ENCODE data around the gene TRMT44.

TRMT44 gene

DNA sequence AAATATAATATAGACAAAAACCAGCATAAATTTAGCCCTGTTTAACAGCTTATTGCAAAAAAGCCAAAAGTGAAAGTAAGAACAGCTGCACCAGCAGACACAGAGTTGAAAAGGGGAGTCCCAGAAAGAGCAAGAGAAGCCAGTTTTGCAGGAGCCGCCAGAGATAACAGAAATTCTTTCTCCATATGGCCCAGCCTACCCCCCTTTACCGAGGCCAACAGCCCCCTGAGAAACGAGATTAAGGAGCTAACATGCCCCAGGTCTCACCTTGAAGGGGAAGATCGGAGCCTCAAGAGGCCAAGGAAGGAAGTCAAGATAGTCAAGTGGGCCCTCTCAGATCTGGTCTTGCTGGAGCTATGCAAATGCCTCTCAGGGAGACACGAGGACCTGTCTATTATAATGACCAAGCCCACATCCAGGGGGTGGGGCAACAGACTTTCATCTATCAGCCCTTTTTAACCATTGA is 4.9 kb upstream of the TRMT44 start:
- peak; percentile 42 for DNase-seq (ENCODE audit: low spot score)

DNA sequence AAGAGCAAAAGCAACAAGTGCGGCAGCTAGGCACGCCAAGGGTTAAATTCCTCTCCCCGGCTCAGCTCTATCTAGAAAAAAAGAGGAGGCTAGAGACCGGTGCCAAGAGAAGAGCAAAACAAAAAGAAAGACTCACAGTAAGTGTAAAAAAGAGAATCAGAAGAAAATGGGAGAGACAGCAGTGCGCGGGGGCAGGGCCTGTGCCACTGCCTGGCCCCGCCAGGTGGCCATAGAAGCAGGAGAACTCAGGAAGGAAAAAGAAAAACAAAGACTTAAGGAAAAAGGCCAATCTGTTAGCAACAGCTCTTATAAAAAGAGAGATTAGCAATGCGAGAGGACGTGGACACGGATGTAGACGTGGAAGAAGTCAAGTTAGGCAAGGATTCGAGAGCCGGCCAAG is 3.3 kb upstream of the TRMT44 start:
- DNase-seq (ENCODE audit: low spot score): no peak

DNA sequence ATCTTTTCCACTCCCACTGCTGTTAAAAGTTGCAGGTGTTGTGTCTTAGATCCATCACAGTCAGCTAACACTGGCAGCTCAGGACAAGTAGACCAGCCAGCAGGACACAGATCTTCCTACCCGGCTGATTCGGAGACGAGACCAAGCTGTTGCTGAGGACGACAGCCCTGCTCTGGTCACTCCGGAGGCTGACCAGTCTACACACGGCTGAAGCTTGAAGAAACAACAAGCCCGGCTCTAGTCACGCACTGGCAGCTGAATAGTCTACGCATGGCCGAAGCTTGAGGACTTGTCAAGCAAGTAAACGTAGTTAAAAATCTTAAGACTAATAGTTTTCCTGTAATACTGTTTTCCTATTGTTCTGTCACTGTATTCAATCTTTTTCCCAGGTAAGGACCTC is 1.8 kb upstream of the TRMT44 start:
- DNase-seq (ENCODE audit: low spot score): no peak

DNA sequence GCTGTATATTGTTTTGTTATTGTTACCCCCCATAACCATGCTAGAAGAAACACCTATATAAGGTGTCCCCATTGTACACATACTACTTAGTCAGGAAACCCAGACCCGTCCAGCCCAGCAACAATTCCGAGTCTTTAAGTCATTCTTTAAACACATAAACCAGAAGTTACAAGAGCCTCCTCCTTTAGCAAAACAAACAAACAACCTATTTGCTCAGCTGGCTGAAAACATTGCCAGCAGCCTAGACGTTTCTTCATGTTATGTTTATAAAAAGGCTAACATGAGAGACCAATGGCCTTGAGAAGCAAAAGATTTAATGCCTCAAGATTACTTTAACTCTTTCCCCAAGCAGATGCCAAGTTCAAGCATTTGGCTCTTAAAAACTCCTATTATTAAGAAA is 1.4 kb upstream of the TRMT44 start:
- no peak for DNase-seq (ENCODE audit: low spot score)

DNA sequence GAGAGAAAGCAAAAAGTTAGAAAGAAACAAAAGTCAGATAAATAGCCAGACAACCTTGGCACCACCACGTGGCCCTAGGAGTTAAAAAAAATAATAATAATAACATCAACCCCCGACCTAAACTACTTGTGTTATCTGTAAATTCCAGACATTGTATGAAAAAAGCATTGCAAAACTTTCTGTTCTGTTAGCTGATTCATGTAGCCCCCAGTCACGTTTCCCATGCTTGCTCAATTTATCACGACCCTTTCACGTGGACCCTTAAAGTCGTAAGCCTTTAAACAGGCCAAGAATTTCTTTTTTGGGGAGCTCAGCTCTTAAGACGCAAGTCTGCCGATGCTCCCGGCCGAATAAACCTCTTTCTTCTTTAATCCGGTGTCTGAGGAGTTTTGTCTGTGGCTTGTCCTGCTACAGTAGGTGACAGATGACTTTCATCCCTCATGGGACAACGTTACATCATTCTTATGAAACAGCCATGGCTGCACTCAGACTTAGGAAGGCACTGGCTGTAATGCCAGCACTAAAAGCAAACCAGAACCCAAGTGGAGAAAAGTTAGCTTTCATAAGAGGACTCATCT is 574 bp upstream of the TRMT44 start:
- DNase-seq (ENCODE audit: low spot score): peak; percentile 50

DNA sequence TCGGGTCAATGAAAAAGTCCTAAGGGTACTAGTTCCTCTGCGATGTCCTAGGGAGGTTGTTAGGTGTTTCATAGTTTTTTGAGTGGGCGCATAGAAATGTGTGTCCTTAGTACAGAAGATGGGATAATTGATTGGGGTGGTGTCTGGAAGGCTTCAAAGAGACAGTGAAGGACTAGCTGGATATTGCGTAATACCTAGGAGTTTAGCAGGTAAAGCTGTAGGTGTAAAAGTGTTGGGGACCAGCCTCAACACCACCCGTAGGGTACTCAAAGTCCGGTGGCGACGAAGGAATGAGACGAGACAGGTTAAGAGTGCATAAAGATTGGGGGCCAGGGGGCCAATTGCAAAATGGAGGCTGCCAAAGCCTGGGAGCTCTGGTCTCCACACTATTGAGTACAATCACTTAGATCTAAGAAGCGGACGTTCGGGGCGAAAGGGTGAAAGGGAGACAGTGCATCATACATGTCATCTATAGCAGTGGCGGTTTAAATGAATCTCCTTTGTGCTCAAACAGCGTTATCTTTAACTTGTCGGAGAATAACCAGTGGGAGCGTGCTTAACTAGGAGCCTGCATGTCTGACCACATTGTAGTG is 1.0 kb downstream of the TRMT44 start:
- no peak for DNase-seq (ENCODE audit: low spot score)

DNA sequence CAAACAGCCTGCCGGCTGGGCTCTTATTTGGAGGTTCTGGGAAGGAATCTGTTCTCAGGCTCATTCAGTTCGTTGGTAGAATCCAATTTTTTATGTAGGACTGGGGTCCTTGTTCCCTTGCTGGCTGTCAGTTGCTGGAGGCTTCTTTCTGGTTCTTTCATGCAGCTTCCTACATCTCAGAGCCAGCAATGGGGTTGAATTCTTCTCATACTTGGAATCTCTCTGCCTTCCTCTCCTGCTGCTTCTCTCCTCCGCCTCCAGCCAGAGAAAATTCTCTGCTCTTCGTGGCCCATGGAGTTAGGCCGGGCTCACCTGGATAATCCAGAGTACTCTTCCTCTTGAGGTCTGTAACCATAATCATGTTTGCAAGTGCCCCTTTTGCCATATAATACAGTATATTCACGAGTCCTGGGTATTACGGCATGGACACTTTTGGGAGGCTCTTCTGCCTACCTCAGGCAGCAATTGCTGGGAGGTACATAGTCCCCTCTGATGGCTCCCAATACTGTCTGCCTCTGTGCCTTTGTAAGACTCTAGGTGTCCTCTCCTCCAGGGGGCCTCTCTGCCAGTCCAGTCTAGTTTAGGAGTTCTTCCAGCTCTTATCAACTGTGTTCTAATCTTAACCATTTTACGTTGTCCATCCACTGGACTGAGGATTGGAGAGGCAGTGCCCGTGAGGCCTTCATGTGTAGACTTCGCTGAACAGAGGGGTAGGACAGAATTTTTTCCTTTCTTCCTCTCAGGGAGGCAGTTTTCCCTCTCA is 2.2 kb downstream of the TRMT44 start:
- DNase-seq (ENCODE audit: low spot score): no peak

DNA sequence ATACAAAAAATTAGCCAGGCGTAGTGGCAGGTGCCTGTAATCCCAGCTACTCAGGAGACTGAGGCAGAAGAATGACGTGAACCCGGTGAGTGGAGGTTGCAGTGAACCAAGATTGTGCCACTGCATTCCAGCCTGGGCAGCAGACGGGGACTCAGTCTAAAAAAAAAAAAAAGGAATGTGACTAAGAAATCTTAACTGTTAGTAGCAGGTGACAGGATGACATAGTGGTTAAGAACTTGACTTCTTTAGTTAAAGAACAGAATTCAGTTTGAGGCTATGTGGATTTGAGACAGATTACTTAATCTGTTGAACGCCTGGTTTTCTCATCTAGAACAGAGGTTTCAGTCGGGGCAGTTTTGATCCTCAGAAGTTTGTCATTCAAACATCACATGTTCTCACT is 3.2 kb downstream of the TRMT44 start:
- no peak for DNase-seq (ENCODE audit: low spot score)

DNA sequence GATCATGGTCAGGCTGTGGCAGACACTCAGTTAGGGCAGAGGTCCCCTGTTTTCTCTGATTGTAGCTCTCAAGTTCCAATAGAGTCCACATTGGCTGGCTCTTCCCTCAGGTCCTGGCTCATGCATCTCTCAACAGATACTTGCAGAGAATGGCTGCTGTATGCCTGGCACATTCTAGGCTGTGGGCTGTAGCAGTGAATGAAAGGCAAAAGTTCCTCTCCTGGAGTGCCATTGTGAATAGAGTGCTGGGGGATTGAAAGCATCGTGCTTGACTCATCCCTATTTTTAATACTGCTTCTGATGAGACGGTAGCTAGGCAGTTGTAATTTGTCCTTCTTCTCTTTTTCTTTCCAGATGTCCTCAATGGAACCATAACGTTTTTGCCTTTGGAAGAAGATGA is 5.5 kb downstream of the TRMT44 start:
- DNase-seq (ENCODE audit: low spot score): no peak

DNA sequence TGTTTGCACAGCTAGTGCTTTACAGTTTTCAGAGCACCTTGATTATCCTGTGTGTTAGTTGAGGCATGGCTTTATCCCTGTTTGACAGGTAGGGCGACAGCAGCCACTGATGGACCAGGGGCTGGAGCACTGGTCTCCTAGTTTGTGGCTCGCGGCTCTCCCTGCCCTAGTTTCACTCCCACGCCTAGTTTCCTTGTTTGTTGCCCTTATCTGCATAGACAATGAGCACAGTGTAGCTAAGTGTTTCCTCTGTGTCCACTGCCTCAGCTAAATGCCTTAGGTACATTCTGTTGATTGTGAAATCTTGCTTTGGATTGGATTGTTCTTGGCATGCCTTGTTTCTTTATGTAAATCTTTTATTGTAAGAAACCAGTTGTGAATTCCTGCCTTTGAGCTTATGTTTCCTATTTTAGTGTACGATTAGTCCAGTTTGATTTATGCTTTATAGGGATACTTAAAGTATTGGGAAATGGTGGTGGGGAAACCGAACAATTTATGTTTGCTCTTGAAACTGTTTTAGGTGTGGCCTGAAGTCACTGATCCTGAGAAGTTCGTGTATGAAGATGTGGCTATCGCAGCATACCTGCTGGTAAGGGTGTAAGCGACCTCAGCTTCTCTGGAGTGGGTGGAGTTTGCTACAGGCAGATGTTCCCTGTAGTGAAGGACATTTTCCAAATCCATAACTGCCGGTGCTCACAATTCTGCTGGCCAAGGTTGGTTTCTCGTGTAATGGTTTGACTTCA is 11.0 kb downstream of the TRMT44 start:
- DNase-seq (ENCODE audit: low spot score): no peak

DNA sequence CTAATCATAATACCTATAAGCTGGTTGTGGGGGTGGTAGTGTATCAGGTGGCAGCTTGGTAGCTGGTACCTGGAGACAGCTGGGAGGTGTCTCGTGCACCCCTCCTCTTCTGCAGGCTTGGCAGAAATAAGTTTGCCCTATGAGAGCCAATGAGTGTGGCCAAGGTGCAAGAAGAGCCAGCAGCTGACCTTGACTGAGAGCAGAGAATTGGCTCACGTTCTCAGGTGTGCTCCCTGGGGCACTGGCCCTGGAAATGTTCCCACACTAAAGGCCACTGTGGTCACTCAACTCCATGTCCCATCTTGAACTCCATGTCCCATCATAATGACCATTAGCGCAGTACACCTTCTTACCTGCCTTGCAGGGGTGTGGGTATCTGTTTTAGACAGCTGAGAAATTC is 13.4 kb downstream of the TRMT44 start:
- DNase-seq (ENCODE audit: low spot score): no peak

DNA sequence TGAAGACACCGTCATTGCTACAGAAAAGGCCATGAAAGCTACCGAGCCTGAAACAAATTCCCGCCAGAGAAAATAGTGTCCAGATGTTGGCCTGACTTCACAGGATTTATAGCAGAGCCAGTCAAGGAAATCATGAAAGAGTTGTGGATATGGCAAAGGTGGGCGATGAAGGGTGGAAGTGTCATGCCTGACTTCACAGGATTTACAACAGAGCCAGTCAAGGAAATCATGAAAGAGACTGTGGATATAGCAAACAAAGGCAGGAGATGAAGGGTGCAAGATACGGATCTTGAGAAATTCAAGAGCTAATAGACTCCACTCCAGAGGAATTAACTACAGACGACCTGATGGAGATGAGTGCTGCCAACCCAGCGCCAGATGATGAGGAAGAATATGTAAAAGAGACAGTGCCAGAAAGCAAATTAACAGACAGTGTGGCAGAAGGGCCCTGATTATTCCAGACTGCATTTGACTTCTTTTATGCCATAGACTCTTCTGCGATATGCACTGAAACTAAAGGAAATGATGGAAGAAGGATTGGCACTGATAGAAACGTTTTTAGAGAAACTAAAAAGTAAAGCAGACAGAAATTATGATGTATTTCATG is 17.2 kb downstream of the TRMT44 start:
- no peak for DNase-seq (ENCODE audit: low spot score)

DNA sequence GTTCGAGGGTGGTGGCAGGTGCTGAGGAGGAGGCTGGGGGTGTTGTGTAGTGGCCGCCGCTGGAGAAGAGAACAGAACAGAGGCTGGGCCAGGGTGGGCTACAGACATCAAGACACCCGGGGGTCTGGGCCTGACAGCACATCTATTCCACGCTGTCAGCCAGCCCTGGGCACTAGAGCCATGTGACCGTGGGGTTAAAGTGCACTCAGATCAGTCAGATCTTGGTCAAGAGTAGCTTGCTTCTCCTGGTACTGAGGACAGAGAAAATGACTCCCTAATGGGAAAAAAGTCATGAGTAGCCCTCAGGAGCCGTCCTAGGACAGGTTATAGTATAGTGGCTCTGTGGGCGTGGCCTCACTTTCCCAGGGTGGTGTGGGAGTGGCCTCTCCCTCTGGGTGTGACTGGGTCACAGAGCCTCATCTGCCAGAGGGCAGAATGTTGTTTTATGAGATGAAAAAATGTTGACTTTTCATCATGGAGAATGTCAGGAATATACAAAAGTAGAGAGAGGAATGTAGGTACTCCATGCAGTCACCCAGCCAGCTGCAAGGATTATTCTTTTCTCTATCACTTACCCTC is 19.4 kb downstream of the TRMT44 start:
- no peak for DNase-seq (ENCODE audit: low spot score)

DNA sequence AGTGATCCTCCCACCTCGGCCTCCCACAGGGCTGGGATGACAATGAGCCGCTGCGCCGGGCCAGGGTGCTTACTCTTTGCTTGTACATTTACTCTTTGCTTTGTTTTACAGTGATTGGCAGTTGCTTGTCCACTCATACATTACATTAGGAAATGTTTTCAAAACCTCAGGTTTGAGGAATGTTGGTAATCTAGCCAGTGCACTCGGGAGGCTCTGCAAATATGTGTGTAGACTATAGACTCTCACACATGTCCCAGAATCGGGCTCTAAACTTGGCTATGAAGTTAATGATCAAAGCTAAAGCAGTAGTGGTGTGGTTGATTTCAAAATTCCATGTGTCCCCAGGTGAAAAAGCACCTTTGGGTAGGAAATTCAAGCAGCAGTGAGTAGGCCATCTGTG is 20.5 kb downstream of the TRMT44 start:
- no peak for DNase-seq (ENCODE audit: low spot score)

DNA sequence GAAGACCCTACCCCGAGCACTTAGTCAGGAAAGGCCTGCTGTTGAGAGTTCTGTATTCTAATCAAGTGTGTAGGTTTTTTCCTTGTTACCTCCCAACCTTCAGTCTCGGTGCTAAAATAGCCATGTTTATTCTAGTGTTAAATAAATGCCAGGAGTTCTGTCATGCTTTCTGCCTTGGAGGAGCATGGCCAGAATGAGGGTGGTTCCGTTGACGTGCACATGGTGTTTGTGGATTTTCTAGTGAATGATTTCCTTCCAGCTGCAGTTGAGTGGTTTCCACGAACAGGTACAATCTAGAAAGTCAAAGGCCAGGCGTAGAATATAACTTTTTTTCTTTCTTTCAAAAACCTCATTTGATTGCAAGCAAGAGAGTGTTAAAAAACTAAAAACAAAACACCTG is 21.0 kb downstream of the TRMT44 start:
- no peak for DNase-seq (ENCODE audit: low spot score)

DNA sequence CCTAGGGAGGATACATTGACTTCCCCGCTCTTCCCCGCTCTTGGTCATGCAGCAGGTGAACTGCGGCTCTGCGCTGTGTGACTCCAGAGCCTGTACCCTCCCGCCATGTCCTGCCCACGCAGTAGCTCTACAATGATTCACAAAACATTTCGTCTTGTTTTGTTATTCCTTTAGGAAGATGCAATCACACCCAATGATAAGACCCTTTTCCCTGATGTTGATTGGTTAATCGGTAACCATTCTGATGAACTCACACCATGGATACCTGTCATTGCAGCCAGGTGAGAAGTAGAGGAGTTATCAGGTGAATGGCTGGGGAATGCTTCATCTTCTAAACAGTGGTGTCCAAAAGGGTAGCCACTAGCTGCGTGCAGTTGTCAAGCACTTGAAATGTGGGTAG is 23.2 kb downstream of the TRMT44 start:
- no peak for DNase-seq (ENCODE audit: low spot score)

DNA sequence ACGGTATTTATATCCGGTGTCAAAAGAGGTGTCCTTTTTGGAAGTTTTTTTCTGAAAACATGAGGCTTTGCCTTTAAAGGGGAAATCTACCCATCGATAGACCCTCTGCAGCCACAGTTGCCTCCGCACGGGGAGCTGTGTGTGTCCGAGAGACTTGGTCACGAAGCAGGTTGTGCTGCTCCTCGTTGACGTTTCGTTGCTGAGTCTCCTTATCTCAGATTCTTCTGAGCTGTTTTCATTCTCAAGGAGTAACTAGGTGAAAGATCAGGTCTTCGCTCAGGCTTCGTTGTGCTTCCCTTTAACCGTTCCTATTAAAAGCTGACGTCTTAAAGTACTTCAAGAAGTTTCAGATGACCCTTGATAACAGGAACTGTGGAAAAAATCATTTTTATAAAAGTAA is 23.8 kb downstream of the TRMT44 start:
- DNase-seq (ENCODE audit: low spot score): no peak

DNA sequence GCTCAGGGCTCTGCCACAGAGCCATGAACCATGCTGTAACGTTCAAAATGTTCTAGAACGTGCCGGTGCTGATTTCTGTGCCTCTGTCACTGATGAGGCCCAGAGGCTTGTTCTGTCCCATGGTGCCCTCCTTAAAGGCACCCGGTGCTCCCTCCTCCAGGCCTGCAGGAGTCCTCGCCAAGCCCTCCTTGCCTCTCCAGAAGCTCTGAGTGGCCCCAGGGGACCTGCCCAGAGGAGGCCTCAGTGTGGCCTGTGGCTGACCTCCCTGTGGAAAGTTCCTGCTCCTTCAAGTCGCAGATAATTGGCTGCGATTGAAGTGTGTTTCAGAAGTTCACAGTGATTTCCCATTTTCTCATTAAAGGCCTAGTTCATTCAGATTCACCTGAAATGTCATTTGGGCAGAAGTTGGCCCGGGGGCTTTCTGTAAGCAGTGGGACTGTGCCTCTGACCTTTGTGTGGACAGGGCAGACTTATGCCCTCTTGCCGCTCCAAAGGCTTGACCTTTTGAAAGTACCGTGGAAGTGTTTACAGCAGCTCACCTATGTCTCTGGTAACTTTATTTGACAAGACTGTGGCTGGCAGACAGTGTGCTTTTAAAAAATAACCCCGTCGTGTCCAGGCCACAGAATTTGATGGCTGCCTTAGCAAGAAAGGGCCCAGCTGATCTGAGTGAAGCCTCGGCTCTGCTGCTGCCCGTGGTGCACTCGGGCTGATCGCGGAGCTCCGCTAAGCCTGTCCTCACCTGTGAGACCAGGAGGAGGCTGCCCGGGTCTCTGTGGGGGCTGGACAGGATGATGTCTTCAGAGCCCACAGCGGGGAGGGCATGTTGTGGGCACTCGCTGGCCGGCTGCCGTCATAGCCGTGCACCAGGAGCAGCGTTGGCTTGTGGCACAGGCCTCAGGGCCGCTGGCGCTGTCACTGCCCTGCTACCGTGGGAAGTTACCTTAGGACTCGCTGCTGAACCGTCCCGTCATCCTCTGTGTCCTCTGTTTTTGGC is 25.3 kb downstream of the TRMT44 start:
- no peak for DNase-seq (ENCODE audit: low spot score)

DNA sequence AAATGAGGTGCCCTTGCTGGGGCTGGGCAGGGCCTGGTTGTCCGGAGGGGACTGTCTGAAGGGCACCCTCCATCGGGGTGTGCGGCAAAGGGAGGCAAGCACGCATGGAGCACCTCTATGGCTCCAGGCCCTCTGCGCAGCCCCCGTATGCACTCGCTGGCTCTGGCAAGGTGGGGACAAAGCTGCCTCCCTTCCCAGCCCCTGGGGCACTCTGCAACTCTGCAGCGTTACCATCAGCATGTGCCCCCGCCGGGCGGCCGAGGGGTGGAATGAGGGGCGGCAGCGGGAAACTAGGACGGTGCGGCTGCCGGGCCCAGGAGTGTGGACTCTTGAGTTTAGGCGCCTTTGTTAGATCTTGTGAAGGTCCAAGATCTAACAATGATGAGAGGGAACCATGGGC is 26.4 kb downstream of the TRMT44 start:
- no peak for DNase-seq (ENCODE audit: low spot score)

DNA sequence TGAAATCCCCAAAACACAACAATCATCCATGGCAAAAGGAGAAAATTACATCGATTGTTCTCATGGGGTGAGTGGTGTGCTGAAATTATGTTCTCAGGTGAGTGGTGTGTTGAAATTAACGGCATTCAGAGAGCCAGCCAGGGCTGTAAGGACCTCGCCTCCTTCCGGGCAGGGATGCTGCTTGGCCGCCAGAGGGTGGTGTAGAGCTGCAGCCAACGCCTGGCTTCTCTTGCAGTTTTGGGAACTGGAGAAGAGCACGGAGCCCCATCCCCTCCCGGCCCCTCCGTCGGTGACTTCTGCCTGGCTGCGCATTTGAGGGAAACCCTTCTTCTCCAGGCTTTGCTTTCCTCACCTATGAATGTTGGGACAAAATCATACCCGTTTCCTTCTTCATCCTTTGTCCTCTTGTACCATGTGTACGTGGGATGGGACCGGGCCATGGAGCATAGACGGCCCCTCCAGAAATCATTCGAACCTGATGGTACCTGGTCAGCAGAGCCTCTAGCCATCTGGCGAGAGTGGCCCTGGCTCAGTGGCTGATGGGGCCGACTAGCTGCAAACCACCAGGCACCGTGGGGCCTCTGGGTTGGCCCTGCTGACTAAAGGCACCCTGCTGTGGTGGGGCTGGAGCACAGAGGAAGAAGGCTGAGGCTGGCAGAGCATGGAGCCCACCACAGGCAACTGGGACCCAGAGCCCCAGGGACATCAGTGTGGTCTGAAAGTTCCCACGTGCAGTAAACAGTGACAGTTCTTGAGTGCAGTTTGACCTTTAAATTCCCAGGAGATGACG is 28.4 kb downstream of the TRMT44 start:
- DNase-seq (ENCODE audit: low spot score): peak; percentile 63
